Sciatic nerve (tissue), 2 donors: Measurements from ENCODE around the gene ZSCAN22. TPM values are rescaled to one million over a fixed set of nuclear protein-coding genes. Genes with fewer than 3 reads are reported as not detected.

Experiments
- ATAC-seq: fragments of 200-7000 bp; cut with Tn5 transposase; one replicate; pipeline ENCODE4 v1.9.1; 2020; ENCODE audit warnings: mild to moderate bottlenecking, moderate library complexity
- DNase-seq: peaks from one replicate; pipeline ENCODE4 v3.0.0-alpha.2; 2020; ENCODE audit warnings: low spot score
- intact Hi-C: fragments of 100-400 bp; cut with DNase I; formaldehyde crosslinking; loops from one replicate; pipeline ENCODE4 v1.14.2; 2022
- microRNA-seq: library from miRNA; unstranded; fragments of <30 nt; microRNA quantifications from one replicate; pipeline ENCODE4 v1.2.0, GENCODE V29; 2020
- total RNA-seq: library from RNA; stranded (reverse); fragmentation: NEBNext Ultra II Directional; extraction: Animal tissue kit (Norgen Biotek cat#: 25700); gene quantifications from one replicate; pipeline ENCODE4 v1.2.1, GENCODE V29; 2021
- donor health status: DM: no; HTN: no; CAD: no.
- donor health status: DM: no; HTN: no; CAD: no.

The ZSCAN22 gene
- total RNA-seq, 1 donor from 2014 or later, result 4.5 TPM

GRCh38 chr19:58387338-58388174, 60.8 kb downstream of the ZSCAN22 start:
- no peak for DNase-seq
- intact Hi-C loops, result no loop called here
- no peak for ATAC-seq

- no peak for ATAC-seq
- DNase-seq, result no peak
- intact Hi-C loops, result no loop called here
Measured at GRCh38 chr19:58388175-58388526, 61.4 kb downstream of the ZSCAN22 start.

Small RNAs within 50 kb of the gene (microRNA-seq; reads per million reads assigned to microRNA genes)
- gene MIR4754, result not detected
- gene MIR6806, result not detected

Other genes with a start within 250 kb of the ZSCAN22 start
- gene ZSCAN18, start 228.8 kb upstream of the ZSCAN22 start, total RNA-seq, result 70.1 TPM
- gene ZNF329, start 176.2 kb upstream of the ZSCAN22 start, total RNA-seq, result 11.8 TPM
- 32.0 TPM for gene ZNF274, start 143.9 kb upstream of the ZSCAN22 start, total RNA-seq
- gene ZNF544, start 98.1 kb upstream of the ZSCAN22 start, total RNA-seq, result 28.9 TPM
- 6.9 TPM for gene ZNF8, start 48.0 kb upstream of the ZSCAN22 start, total RNA-seq
- gene ERVK3-1, start 21.6 kb upstream of the ZSCAN22 start, total RNA-seq, result 32.9 TPM
- 13.3 TPM for gene A1BG, start 26.5 kb downstream of the ZSCAN22 start, total RNA-seq
- gene ZNF497, start 35.8 kb downstream of the ZSCAN22 start, total RNA-seq, result 2.0 TPM
- gene ZNF837, start 54.0 kb downstream of the ZSCAN22 start, total RNA-seq, result 2.0 TPM
- gene RPS5, start 60.3 kb downstream of the ZSCAN22 start, total RNA-seq, result 572 TPM
- not detected for gene RNF225, start 68.7 kb downstream of the ZSCAN22 start, total RNA-seq
- 16.0 TPM for gene ZNF584, start 81.7 kb downstream of the ZSCAN22 start, total RNA-seq
- gene ZNF132, start 113.2 kb downstream of the ZSCAN22 start, total RNA-seq, result 6.1 TPM
- 7.5 TPM for gene ZNF324B, start 124.6 kb downstream of the ZSCAN22 start, total RNA-seq
- gene ZNF324, start 140.1 kb downstream of the ZSCAN22 start, total RNA-seq, result 15.2 TPM
- gene ZNF446, start 149.4 kb downstream of the ZSCAN22 start, total RNA-seq, result 10.3 TPM
- gene SLC27A5, start 185.0 kb downstream of the ZSCAN22 start, total RNA-seq, result 10.1 TPM
- gene ZBTB45, start 192.8 kb downstream of the ZSCAN22 start, total RNA-seq, result 14.9 TPM
- gene TRIM28, start 217.1 kb downstream of the ZSCAN22 start, total RNA-seq, result 168 TPM
- 94.6 TPM for gene CHMP2A, start 228.1 kb downstream of the ZSCAN22 start, total RNA-seq
- 57.4 TPM for gene UBE2M, start 231.6 kb downstream of the ZSCAN22 start, total RNA-seq
- 32.4 TPM for gene MZF1, start 246.3 kb downstream of the ZSCAN22 start, total RNA-seq